ENCODE measurements around the gene GPR137B.

GRCh38 chr1:236100799-236101198, 41.5 kb upstream of the GPR137B start:
- TF ChIP-seq POLR2A (IDR thresholded peaks at IDR 0.05; ENCODE audit: control extremely low read depth in 1 of 2, low read depth in 2 of 2, low read length in 2 of 2) (no peak), RBBP5 (IDR thresholded peaks at IDR 0.05; ENCODE audit: borderline replicate concordance, low read depth, low read length) (no peak), CTCF (IDR thresholded peaks at IDR 0.05; ENCODE audit: control extremely low read depth in 1 of 3, insufficient read depth in 1 of 3, low read depth in 1 of 3, low read length in 3 of 3) (no peak), FOSL1 (IDR thresholded peaks at IDR 0.05; ENCODE audit: insufficient read depth, low read depth, low read length) (no peak)
